HepG2 (cell line): ENCODE results near the gene ARMH4. TPM values are rescaled to one million over a fixed set of nuclear protein-coding genes. Genes with fewer than 3 reads are reported as not detected.

Experiments used
- ATAC-seq: fragments of 200-7000 bp; cut with Tn5 transposase; 3 replicates; pipeline ENCODE4 v1.9.1; 2020; ENCODE audit warnings: mild to moderate bottlenecking, moderate library complexity
- BruUV-seq: library from RNA; stranded (reverse); fragments of 400-500 nt; replicated peaks from 2 replicates; lab custom pipeline; 2021; lab: Mats Ljungman, UMichigan
- CTCF ChIA-PET: fragments of 300-600 bp; formaldehyde crosslinking; extraction: SDS; loops from one replicate; lab custom pipeline; 2021; ENCODE audit warnings: low total read pairs, inconsistent platforms, low intra/inter-chr PET ratio; lab: Yijun Ruan, JAX
- POLR2A ChIA-PET: fragments of 350-600 bp; sonication (Branson Sonifier 250); formaldehyde crosslinking; loops from one replicate; lab custom pipeline; 2020; ENCODE audit warnings: antibody characterized with exemption, inconsistent platforms; lab: Yijun Ruan, JAX
- DNase-seq: peaks from one replicate; pipeline ENCODE4 v3.0.0-alpha.2; 2015; ENCODE audit warnings: low spot score
- FAIRE-seq: peaks from 3 replicates; lab custom pipeline; 2011; peaks lifted over from hg19 to GRCh38; lab: Jason Lieb, UNC
- H2AFZ ChIP-seq: one replicate; pipeline ENCODE4 v1.6.1; 2011; ENCODE audit warnings: low read length, inconsistent platforms
- H3K27ac ChIP-seq: fragments of 300-600 bp; 3 replicates; pipeline ENCODE4 v1.8.0; 2011; ENCODE audit warnings: mixed run types, mild to moderate bottlenecking, mixed read lengths, low read length, inconsistent platforms; ENCODE audit not compliant: insufficient read depth; ENCODE audit errors: extremely low read length
- H3K27me3 ChIP-seq, 2 experiments: fragments of 200-600 bp in 1 of 2; 2 replicates in 1 of 2; 3 replicates in 1 of 2; pipeline versions ENCODE4 v1.6.0 to v1.8.0; 2011; ENCODE audit warnings: low read length in 2 of 2, mild to moderate bottlenecking in 2 of 2, moderate library complexity in 2 of 2, inconsistent platforms in 1 of 2; ENCODE audit not compliant: insufficient read depth in 2 of 2, control insufficient read depth in 1 of 2
- H3K36me3 ChIP-seq, 2 experiments: fragments of 200-600 bp in 1 of 2; replicated peaks in 1 of 2; 2 replicates in 1 of 2; 3 replicates in 1 of 2; pipeline versions ENCODE4 v1.5.1 to v1.8.0; 2011; ENCODE audit warnings: low read length in 2 of 2, inconsistent platforms in 1 of 2; ENCODE audit not compliant: insufficient read depth in 2 of 2, control insufficient read depth in 1 of 2
- H3K4me1 ChIP-seq: 2 replicates; pipeline ENCODE4 v1.5.1; 2012; ENCODE audit warnings: low read length, inconsistent platforms; ENCODE audit not compliant: insufficient read depth
- H3K4me2 ChIP-seq: 2 replicates; pipeline ENCODE4 v1.6.0; 2011; ENCODE audit warnings: low read depth, low read length, inconsistent platforms
- H3K4me3 ChIP-seq, 3 experiments: fragments of 200-600 bp in 1 of 3; sonication (generic), shearing (Covaris generic) in 1 of 3; replicated peaks in 1 of 3; 2 replicates each; pipeline ENCODE4 v1.5.1; 2011 to 2016; ENCODE audit warnings: low read length in 3 of 3, inconsistent platforms in 2 of 3, low read depth in 2 of 3, mild to moderate bottlenecking in 2 of 3, control low read depth in 1 of 3, mixed read lengths in 1 of 3; ENCODE audit not compliant: insufficient read depth in 1 of 3
- H3K79me2 ChIP-seq: one replicate; pipeline ENCODE4 v1.6.1; 2011; ENCODE audit warnings: low read length, inconsistent platforms; ENCODE audit not compliant: insufficient read depth
- H3K9ac ChIP-seq: 2 replicates; pipeline ENCODE4 v1.6.0; 2011; ENCODE audit warnings: mild to moderate bottlenecking, low read depth, low read length, inconsistent platforms; ENCODE audit not compliant: insufficient read depth
- H3K9me3 ChIP-seq: 2 replicates; pipeline ENCODE4 v1.5.1; 2012; ENCODE audit warnings: mild to moderate bottlenecking, low read length
- H4K20me1 ChIP-seq: 2 replicates; pipeline ENCODE4 v1.6.0; 2011; ENCODE audit warnings: inconsistent platforms, mild to moderate bottlenecking, low read length, moderate library complexity; ENCODE audit not compliant: insufficient read depth
- CHCHD3 ChIP-seq: sonication (generic); formaldehyde crosslinking; IDR thresholded peaks from 2 replicates; pipeline ENCODE4 v1.8.0; 2022; ENCODE audit warnings: mild to moderate bottlenecking, missing genetic modification reagents, moderate library complexity
- HOXA7 ChIP-seq: sonication (generic); formaldehyde crosslinking; IDR thresholded peaks from 2 replicates; pipeline ENCODE4 v1.8.1; 2022; ENCODE audit warnings: mild to moderate bottlenecking, missing genetic modification reagents, moderate library complexity
- NBN ChIP-seq: fragments of 450-650 bp; conservative IDR thresholded peaks from 2 replicates; pipeline ENCODE4 v1.6.1; 2017
- SP140L ChIP-seq: sonication (generic); formaldehyde crosslinking; IDR thresholded peaks from 2 replicates; pipeline ENCODE4 v1.4.0; 2020; ENCODE audit warnings: missing genetic modification reagents, borderline replicate concordance
- ZMYM4 ChIP-seq: sonication (generic); formaldehyde crosslinking; IDR thresholded peaks from 2 replicates; pipeline ENCODE4 v1.8.1; 2023; ENCODE audit warnings: mild to moderate bottlenecking, missing genetic modification reagents
- ZNF446 ChIP-seq: sonication (generic); formaldehyde crosslinking; IDR thresholded peaks from 2 replicates; pipeline ENCODE4 v1.5.0; 2020; ENCODE audit warnings: mild to moderate bottlenecking, missing genetic modification reagents
- ZNF879 ChIP-seq: sonication (generic); formaldehyde crosslinking; IDR thresholded peaks from 2 replicates; pipeline ENCODE4 v1.8.1; 2023; ENCODE audit warnings: missing genetic modification reagents
- WGBS: methylation state at CpG from one replicate; pipeline ENCODE4 v1.1.6; 2017; ENCODE audit warnings: low lambda C conversion rate; 5-methylcytosine and 5-hydroxymethylcytosine counted together
- in situ Hi-C: cut with HindIII; loops from 2 replicates; pipeline ENCODE4 v1.10.0; 2017; ENCODE audit warnings: low pct_unique_long_range_greater_than_20kb; ENCODE audit not compliant: extremely low pct_ligation_motif_present
- intact Hi-C: fragments of 100-400 bp; cut with micrococcal nuclease; formaldehyde crosslinking; loops from one replicate; pipeline ENCODE4 v1.10.0; 2022; ENCODE audit not compliant: unreplicated experiment
- polyA plus RNA-seq, 8 experiments: library from polyadenylated mRNA; depleted of rRNA in 3 of 8; stranded (reverse) in 7 of 8; unstranded in 1 of 8; fragments of >200 nt; fragmentation: Illumina TruSeq in 4 of 8; extraction: Trizol in 4 of 8; gene quantifications; 2 replicates each; pipeline versions ENCODE4 v1.2.1 to v1.2.3, GENCODE V29; 2011 to 2016; ENCODE audit warnings: low read depth in 4 of 8, missing spikeins in 1 of 8, mixed read lengths in 1 of 8; ENCODE audit not compliant: insufficient read depth in 1 of 8
- total RNA-seq, 5 experiments: library from RNA; depleted of rRNA; stranded (reverse); fragments of >200 nt; fragmentation: Illumina TruSeq; extraction: Trizol; gene quantifications; 2 replicates each; pipeline ENCODE4 v1.2.3, GENCODE V29; 2016; ENCODE audit warnings: low read depth in 1 of 5
- TF ChIP-seq, protein P1 (sequence below): sonication (generic); formaldehyde crosslinking; IDR thresholded peaks from 2 replicates; pipeline ENCODE4 v1.9.0; 2021; ENCODE audit warnings: missing genetic modification reagents, mild to moderate bottlenecking, borderline replicate concordance

Gene ARMH4
- total and polyA plus RNA-seq, 2 of the 13 experiments (the other 11 are each of a cell fraction or from before 2014, with no cell fraction given), result 0.02 to 0.18 TPM

DNA sequence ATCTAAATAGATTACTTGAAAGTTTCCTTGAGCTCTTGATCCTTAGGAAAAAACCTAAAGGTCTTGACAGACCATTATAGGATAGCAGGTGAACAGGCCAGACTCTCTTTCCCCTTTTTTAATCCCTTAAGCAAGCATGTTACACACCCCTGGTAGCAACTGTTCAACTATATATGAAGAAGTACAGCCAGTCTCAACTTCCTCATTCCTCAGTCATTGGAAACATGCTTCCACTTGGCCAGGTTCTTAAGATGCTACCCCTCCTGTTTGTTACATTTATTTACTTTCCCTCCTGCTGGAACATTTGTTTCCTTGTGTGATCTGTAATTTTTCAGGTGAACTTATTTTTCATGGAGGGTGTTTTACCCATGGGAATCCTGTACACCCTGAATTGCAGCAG is 124.1 kb downstream of the ARMH4 start:
- no peak overlapping the region for H2AFZ ChIP-seq
- ATAC-seq (no peak), FAIRE-seq (no peak), DNase-seq (no peak)
- no peaks in the 10 kb centered on the region for H4K20me1 ChIP-seq
- H3K4me2 ChIP-seq, result no peak overlapping the region
- no peak overlapping the region for H3K27ac ChIP-seq
- H3K9me3 ChIP-seq, result no peaks in the 10 kb centered on the region
- POLR2A ChIA-PET, result no interaction called here
- no peak overlapping the region for H3K9ac ChIP-seq
- H3K79me2 ChIP-seq, result no peaks in the 10 kb centered on the region
- H3K36me3 ChIP-seq, result no peaks in the 10 kb centered on the region
- BruUV-seq, result no TSS peak
- intact Hi-C loops (no loop called here), in situ Hi-C loops (no loop called here)
- TF ChIP-seq SP140L (CRISPR knock-in tag), result no peak
- TF ChIP-seq NBN, result no peak
- TF ChIP-seq, all 625 proteins: peak for 0
- H3K4me1 ChIP-seq, result no peaks in the 10 kb centered on the region
- no peaks in the 10 kb centered on the region for H3K27me3 ChIP-seq
- CTCF ChIA-PET, result no interaction called here
- H3K4me3 ChIP-seq, result no peak overlapping the region

GRCh38 chr14:58026967-58027366 is 125.0 kb downstream of the ARMH4 start:
- TF ChIP-seq CHCHD3 (CRISPR knock-in tag) (no peak), HOXA7 (CRISPR knock-in tag) (no peak), ZNF446 (no peak), ZMYM4 (no peak), ZNF879 (no peak)
- TF ChIP-seq, protein P1, sequence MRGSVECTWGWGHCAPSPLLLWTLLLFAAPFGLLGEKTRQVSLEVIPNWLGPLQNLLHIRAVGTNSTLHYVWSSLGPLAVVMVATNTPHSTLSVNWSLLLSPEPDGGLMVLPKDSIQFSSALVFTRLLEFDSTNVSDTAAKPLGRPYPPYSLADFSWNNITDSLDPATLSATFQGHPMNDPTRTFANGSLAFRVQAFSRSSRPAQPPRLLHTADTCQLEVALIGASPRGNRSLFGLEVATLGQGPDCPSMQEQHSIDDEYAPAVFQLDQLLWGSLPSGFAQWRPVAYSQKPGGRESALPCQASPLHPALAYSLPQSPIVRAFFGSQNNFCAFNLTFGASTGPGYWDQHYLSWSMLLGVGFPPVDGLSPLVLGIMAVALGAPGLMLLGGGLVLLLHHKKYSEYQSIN (CRISPR knock-in tag), result no peak
- whole genome bisulfite sequencing, result 0% methylated on average over 1 of the region's 1 CpG
- H3K9ac ChIP-seq, result no peak overlapping the region
- CTCF ChIA-PET, result no interaction called here
- H2AFZ ChIP-seq, result no peak overlapping the region
- no peaks in the 10 kb centered on the region for H3K4me1 ChIP-seq
- H3K27me3 ChIP-seq, result no peaks in the 10 kb centered on the region
- no peak overlapping the region for H3K27ac ChIP-seq
- no peak overlapping the region for H3K4me3 ChIP-seq
- no peaks in the 10 kb centered on the region for H3K79me2 ChIP-seq
- no peak for DNase-seq
- no peak overlapping the region for H3K4me2 ChIP-seq
- no peaks in the 10 kb centered on the region for H3K9me3 ChIP-seq
- POLR2A ChIA-PET, result no interaction called here
- FAIRE-seq, result no peak
- no TSS peak for BruUV-seq
- ATAC-seq, result no peak
- H4K20me1 ChIP-seq, result no peaks in the 10 kb centered on the region
- H3K36me3 ChIP-seq, result no peaks in the 10 kb centered on the region
- in situ Hi-C loops, result no loop called here
- intact Hi-C loops, result no loop called here
